Thymus (tissue), 11 donors: ENCODE results near the gene SLC5A5. TPM values are rescaled to one million over a fixed set of nuclear protein-coding genes. Genes with fewer than 3 reads are reported as not detected.
"Not testable (repeated sequence)": the region's sequence is repeated elsewhere in the genome, so short reads cannot be mapped to it uniquely, and the experiment has no call there.

ENCODE experiments used
- DNase-seq, 9 donors: peaks; one replicate each; pipeline ENCODE4 v3.0.0-alpha.2; 2013; ENCODE audit warnings: low spot score in 9 of 9, low read depth in 6 of 9, missing footprints in 1 of 9
- H3K27ac ChIP-seq, 2 donors: one replicate each; pipeline ENCODE4 v1.5.1; 2013; ENCODE audit warnings: control low read depth in 1 of 2, low read depth in 1 of 2, low read length in 1 of 2, mild to moderate bottlenecking in 1 of 2, moderate library complexity in 1 of 2
- H3K27me3 ChIP-seq, 2 donors: one replicate each; pipeline ENCODE4 v1.5.1; 2013; ENCODE audit warnings: low read length in 1 of 2; ENCODE audit not compliant: control insufficient read depth in 2 of 2, insufficient read depth in 1 of 2
- H3K36me3 ChIP-seq, 2 donors: one replicate each; pipeline ENCODE4 v1.5.1; 2013; ENCODE audit warnings: low read length in 1 of 2, mild to moderate bottlenecking in 1 of 2, moderate library complexity in 1 of 2; ENCODE audit not compliant: control insufficient read depth in 2 of 2, insufficient read depth in 2 of 2
- H3K4me1 ChIP-seq, 2 donors: one replicate each; pipeline ENCODE4 v1.5.1; 2013; ENCODE audit warnings: low read length in 2 of 2; ENCODE audit not compliant: control insufficient read depth in 2 of 2, insufficient read depth in 2 of 2
- H3K4me3 ChIP-seq, 2 donors: one replicate each; pipeline ENCODE4 v1.5.1; 2013; ENCODE audit warnings: low read length in 2 of 2, control low read depth in 1 of 2, mild to moderate bottlenecking in 1 of 2
- H3K9me3 ChIP-seq, 2 donors: one replicate each; pipeline ENCODE4 v1.5.1; 2013; ENCODE audit warnings: low read length in 1 of 2, mild to moderate bottlenecking in 1 of 2; ENCODE audit not compliant: control insufficient read depth in 2 of 2, insufficient read depth in 1 of 2
- WGBS: extraction: QIAGEN DNeasy Blood & Tissue Kit; methylation state at CpG from one replicate; pipeline ENCODE4 v1.1.7; 2013; 5-methylcytosine and 5-hydroxymethylcytosine counted together
- polyA plus RNA-seq: library from polyadenylated mRNA; stranded (reverse); fragments of 200-250 nt; gene quantifications from one replicate; pipeline ENCODE4 v1.2.3, GENCODE V29; 2013
- total RNA-seq: library from RNA; stranded (reverse); fragments of 120-200 nt; gene quantifications from one replicate; pipeline ENCODE4 v1.2.4, GENCODE V29; 2013
- donor health status: healthy.

Gene SLC5A5
- total and polyA plus RNA-seq, 2 donors, result 0.09 to 0.25 TPM

DNA sequence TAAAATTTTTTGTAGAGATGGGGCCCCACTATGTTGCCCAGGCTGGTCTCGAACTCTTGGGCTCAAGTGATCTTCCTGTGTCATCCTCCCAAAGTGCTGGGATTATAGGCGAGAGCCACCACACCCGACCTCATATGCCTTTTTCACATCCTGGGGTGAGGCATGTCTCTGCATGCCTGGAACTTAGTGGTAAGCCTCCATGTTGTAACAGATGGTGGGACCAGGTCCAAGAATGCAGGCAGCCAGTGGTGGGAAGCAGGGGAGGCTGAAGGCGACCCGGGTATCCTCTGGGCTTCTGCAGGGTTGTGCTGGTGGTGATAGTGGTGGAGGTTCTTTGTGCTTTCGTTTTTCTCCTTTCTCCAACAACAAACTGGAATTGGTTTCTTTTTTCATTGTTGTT lies 31.0 kb downstream of the SLC5A5 start:
- Histone ChIP-seq H3K36me3 (no peaks in the 10 kb centered on the region), H3K9me3 (peaks cover 0 to 1% of the 10 kb centered on the region in 2 donors), H3K4me3 (no peak overlapping the region), H3K27me3 (no peaks in the 10 kb centered on the region), H3K4me1 (no peaks in the 10 kb centered on the region), H3K27ac (no peak overlapping the region)
- no peak for DNase-seq
- WGBS, result 84% methylated on average over 6 of the region's 6 CpGs

DNA sequence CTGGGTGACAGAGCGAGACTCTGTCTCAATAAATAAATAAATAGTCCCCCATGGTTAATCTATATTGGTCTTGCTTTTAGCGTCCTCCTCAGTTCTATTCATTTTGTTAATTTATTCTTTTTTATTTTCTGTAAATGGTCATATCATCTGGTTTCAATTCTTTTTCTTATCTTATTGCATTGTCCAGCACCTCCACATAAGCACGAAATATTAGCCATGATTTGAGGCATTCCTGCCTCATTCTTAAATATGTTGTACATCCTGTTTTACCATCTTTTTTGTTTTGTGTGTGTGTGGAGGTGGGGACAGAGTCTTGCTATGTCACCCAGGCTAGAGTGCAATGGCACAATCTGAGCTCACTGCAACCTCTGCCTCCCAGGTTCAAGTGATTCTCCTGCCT lies 36.5 kb downstream of the SLC5A5 start:
- H3K27me3 ChIP-seq, result no peaks in the 10 kb centered on the region
- no peak overlapping the region for H3K4me3 ChIP-seq
- 96% methylated on average over 3 of the region's 3 CpGs for WGBS
- DNase-seq, result no peak
- peaks cover 0 to 11% of the 10 kb centered on the region in 2 donors for H3K9me3 ChIP-seq
- no peak overlapping the region for H3K27ac ChIP-seq
- H3K4me1 ChIP-seq, result no peaks in the 10 kb centered on the region
- no peaks in the 10 kb centered on the region for H3K36me3 ChIP-seq

DNA sequence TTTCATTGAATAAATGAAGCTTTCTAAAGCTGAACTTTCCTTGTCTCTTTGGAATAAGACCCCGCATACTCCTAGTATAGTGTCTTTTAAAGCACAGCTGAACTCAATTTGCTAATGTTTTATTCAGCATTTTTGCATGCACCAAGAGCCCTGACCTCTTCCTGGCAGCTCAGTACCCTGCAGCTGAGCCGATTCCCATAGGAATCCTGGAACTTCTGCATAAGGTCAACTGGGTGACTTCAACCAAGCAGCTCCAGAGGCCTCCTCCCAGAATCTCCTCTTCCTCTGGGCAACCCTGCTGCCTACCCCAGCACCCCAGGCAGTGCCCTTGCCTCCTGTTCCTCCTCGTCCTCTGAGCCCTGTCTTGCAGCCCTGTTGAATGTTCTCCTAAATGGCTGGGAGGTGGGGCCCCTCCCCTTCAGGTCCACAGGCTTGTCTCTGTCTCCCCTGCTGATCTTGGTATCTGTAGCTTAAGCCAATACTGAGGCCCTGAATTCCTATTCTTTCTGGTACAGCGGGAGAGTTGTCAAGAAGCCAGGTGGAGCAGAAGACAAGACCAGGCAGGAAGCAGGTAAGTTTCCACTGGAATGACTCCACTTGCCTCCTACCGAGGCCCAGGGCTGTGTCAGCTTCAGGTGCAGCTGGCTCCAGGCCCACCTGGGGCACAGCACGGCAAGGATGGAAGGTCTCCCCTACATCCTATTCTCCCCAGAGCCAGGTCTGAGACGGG lies 37.4 kb downstream of the SLC5A5 start:
- H3K9me3 ChIP-seq, result peaks cover 0 to 20% of the 10 kb centered on the region in 2 donors
- DNase-seq, result no peak
- H3K27me3 ChIP-seq, result no peaks in the 10 kb centered on the region
- no peaks in the 10 kb centered on the region for H3K4me1 ChIP-seq
- H3K4me3 ChIP-seq, result no peak overlapping the region
- WGBS, result 75% methylated on average over 7 of the region's 7 CpGs
- no peak overlapping the region for H3K27ac ChIP-seq
- no peaks in the 10 kb centered on the region for H3K36me3 ChIP-seq

DNA sequence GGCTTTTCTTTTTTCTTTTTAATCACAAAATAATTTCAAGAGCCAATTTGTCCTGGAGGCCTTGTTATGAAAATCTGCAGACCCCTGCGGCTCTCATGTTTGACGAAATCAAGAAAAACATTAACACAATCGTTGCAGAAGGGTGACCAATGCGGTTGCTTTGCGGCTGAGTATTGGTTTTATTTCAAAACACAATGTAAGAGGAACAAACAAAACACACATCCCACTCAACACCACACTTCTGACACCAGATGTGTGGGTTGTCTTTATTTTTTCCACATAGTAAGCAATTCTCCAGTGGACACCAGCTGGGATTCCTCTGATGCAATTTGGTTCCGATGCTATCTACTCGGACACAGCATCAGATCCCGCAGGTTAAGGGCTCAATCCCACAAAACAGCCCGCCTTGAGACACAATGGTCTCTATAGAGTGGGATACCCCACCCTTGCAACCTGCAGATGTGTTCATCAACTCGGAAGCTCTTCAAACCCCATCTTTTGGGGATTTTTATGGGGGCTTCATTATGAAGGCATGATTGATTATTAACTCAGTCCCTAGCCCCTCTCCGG lies 39.1 kb downstream of the SLC5A5 start:
- Histone ChIP-seq H3K4me1 (no peaks in the 10 kb centered on the region), H3K27me3 (no peaks in the 10 kb centered on the region), H3K9me3 (peaks cover 0 to 23% of the 10 kb centered on the region in 2 donors), H3K27ac (no peak overlapping the region), H3K36me3 (no peaks in the 10 kb centered on the region), H3K4me3 (no peak overlapping the region)
- 94% methylated on average over 11 of the region's 11 CpGs for WGBS
- no peak for DNase-seq

DNA sequence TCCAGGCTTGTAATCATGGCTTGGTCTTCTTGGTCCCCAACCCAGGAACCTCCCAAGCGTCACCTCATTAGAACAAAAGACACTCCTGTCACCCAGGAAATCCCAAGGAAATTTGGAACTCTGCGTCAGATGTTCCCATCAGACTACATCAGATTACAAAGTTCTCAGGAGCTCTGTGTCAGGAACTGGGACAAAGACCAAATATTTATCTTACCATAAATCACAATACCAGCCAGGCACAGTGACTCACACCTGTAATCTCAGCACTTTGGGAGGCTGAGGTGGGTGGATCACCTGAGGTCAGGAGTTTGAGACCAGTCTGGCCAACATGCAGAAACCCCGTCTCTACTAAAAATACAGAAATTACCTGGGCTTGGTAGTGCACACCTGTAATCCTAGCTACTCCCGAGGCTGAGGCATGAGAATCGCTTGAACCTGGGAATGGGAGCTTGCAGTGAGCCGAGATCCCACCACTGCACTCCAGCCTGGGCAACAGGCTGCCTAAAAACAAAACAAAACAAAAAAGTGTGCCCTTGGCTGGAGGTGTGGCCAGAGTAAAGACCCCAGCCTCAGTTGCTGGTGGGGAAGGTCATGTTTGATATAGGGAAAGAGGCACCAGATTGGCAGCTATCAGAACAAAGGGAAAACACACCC lies 44.3 kb downstream of the SLC5A5 start:
- Histone ChIP-seq H3K9me3 (peaks cover 0 to 18% of the 10 kb centered on the region in 2 donors), H3K36me3 (no peaks in the 10 kb centered on the region), H3K4me3 (no peak overlapping the region), H3K27me3 (no peaks in the 10 kb centered on the region), H3K27ac (no peak overlapping the region), H3K4me1 (no peaks in the 10 kb centered on the region)
- DNase-seq, result no peak
- 90% methylated on average over 6 of the region's 6 CpGs for WGBS

DNA sequence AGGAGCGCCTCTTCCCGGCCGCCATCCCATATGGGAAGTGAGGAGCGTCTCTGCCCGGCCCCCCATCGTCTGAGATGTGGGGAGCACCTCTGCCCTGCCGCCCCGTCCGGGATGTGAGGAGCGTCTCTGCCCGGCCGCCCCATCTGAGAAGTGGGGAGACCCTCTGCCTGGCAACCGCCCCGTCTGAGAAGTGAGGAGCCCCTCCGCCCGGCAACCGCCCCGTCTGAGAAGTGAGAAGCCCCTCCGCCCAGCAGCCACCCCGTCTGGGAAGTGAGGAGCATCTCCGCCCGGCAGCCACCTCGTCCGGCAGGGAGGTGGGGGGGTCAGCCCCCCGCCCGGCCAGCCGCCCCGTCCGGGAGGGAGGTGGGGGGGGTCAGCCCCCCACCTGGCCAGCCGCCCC lies 46.4 kb downstream of the SLC5A5 start:
- DNase-seq, H3K27me3 ChIP-seq, H3K4me3 ChIP-seq, H3K27ac ChIP-seq, H3K36me3 ChIP-seq, H3K4me1 ChIP-seq: not testable (repeated sequence)
- H3K9me3 ChIP-seq, result peaks cover 0 to 13% of the 10 kb centered on the region in 2 donors
- 96% methylated on average over 29 of the region's 30 CpGs for WGBS

DNA sequence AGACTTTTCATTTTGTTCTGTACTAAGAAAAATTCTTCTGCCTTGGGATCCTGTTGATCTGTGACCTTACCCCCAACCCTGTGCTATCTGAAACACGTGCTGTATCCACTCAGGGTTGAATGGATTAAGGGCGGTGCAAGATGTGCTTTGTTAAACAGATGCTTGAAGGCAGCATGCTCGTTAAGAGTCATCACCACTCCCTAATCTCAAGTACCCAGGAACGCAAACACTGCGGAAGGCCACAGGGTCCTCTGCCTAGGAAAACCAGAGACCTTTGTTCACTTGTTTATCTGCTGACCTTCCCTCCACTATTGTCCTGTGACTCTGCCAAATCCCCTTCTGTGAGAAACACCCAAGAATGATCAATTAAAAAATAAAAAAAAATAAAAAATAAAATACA lies 47.4 kb downstream of the SLC5A5 start:
- not testable (repeated sequence) for H3K9me3 ChIP-seq, H3K4me1 ChIP-seq, H3K36me3 ChIP-seq, H3K27ac ChIP-seq, DNase-seq, H3K27me3 ChIP-seq, H3K4me3 ChIP-seq
- WGBS, result 71% methylated on average over 5 of the region's 5 CpGs

DNA sequence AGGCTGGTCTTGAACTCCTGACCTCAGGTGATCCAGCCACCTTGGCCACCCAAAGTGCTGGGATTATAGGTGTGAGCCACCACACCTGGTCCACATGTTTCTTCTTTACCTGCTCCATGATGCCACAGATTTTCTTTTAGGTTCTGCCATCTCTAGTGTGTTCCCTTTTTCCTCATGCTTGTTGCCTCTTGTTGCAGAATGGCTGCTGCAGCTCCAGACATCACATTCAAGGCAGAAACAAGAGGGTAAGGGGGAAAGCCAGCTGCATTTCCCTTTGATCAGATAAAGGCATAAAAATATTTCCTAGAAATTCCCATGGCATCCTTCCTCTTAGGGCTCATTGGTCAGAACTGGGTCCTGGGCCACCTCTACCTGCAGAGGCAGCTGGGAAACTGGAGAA lies 48.8 kb downstream of the SLC5A5 start:
- H3K4me3 ChIP-seq, result no peak overlapping the region
- no peak for DNase-seq
- H3K27ac ChIP-seq, result no peak overlapping the region
- no peaks in the 10 kb centered on the region for H3K36me3 ChIP-seq
- no peaks in the 10 kb centered on the region for H3K4me1 ChIP-seq
- H3K27me3 ChIP-seq, result no peaks in the 10 kb centered on the region
- no peaks in the 10 kb centered on the region for H3K9me3 ChIP-seq

DNA sequence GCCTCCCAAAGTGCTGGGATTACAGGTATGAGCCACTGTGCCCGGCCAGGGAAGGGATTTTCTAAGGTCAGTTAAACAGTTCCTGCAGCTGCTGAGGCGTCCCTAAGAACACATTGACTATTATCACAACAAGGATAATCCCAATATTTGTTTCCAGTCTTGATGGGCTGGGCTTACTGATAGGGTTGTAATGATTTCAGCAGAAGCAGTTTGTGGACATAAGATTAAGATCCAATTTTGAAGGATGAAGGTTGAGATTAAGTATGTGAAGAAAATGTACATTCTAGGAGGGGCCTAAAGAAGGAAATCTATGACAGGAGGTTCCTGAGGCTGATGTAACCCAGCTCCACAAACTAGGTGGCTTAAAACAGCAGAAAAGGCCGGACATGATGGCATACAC lies 50.4 kb downstream of the SLC5A5 start:
- no peak for DNase-seq
- 91% methylated on average over 3 of the region's 3 CpGs for WGBS
- H3K27ac ChIP-seq, result no peak overlapping the region
- no peaks in the 10 kb centered on the region for H3K27me3 ChIP-seq
- H3K4me1 ChIP-seq, result no peaks in the 10 kb centered on the region
- H3K36me3 ChIP-seq, result no peaks in the 10 kb centered on the region
- no peaks in the 10 kb centered on the region for H3K9me3 ChIP-seq
- H3K4me3 ChIP-seq, result no peak overlapping the region
